Measurements from ENCODE around the gene PLAAT2. TPM values are rescaled to one million over a fixed set of nuclear protein-coding genes. Genes with fewer than 3 reads are reported as not detected.

Gene PLAAT2
- total and polyA plus RNA-seq, 2 of the 13 experiments (the other 11 are each of a cell fraction or from before 2014, with no cell fraction given), result 0.22 TPM; not detected in 1

GRCh38 chr11:63573881-63574855 lies 11.0 kb upstream of the PLAAT2 start (continued):
- TF ChIP-seq ZNF780A (CRISPR knock-in tag; IDR thresholded peaks at IDR 0.05), result no peak
- TF ChIP-seq RERE (CRISPR knock-in tag; IDR thresholded peaks at IDR 0.05; ENCODE audit: low read depth), result no peak
- no peak for TF ChIP-seq ZFP36L2 (CRISPR knock-in tag; IDR thresholded peaks at IDR 0.05)
- no peak for TF ChIP-seq KDM3A (CRISPR knock-in tag; IDR thresholded peaks at IDR 0.05; ENCODE audit: low read depth)
- no peak for TF ChIP-seq ZNF234 (CRISPR knock-in tag; conservative IDR thresholded peaks at IDR 0.05)
- TF ChIP-seq HNRNPLL (IDR thresholded peaks at IDR 0.05; ENCODE audit: low read depth, low read length, poor library complexity, severe bottlenecking), result no peak
- TF ChIP-seq ZNF639 (CRISPR knock-in tag; conservative IDR thresholded peaks at IDR 0.05), result no peak
- TF ChIP-seq, protein P1, sequence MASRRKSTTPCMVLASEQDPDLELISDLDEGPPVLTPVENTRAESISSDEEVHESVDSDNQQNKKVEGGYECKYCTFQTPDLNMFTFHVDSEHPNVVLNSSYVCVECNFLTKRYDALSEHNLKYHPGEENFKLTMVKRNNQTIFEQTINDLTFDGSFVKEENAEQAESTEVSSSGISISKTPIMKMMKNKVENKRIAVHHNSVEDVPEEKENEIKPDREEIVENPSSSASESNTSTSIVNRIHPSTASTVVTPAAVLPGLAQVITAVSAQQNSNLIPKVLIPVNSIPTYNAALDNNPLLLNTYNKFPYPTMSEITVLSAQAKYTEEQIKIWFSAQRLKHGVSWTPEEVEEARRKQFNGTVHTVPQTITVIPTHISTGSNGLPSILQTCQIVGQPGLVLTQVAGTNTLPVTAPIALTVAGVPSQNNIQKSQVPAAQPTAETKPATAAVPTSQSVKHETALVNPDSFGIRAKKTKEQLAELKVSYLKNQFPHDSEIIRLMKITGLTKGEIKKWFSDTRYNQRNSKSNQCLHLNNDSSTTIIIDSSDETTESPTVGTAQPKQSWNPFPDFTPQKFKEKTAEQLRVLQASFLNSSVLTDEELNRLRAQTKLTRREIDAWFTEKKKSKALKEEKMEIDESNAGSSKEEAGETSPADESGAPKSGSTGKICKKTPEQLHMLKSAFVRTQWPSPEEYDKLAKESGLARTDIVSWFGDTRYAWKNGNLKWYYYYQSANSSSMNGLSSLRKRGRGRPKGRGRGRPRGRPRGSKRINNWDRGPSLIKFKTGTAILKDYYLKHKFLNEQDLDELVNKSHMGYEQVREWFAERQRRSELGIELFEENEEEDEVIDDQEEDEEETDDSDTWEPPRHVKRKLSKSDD (CRISPR knock-in tag; IDR thresholded peaks at IDR 0.05; ENCODE audit: low read depth), result no peak
- TF ChIP-seq ZFP1 (CRISPR knock-in tag; IDR thresholded peaks at IDR 0.05), result no peak
- TF ChIP-seq ZFX (CRISPR knock-in tag; IDR thresholded peaks at IDR 0.05; ENCODE audit: low read depth), result no peak
- no peak for TF ChIP-seq REXO4 (CRISPR knock-in tag; IDR thresholded peaks at IDR 0.05; ENCODE audit: borderline replicate concordance)
- TF ChIP-seq ZNF782 (CRISPR knock-in tag; IDR thresholded peaks at IDR 0.05; ENCODE audit: borderline replicate concordance), result no peak
- no peak for TF ChIP-seq ZNF616 (CRISPR knock-in tag; IDR thresholded peaks at IDR 0.05; ENCODE audit: low read depth)
- TF ChIP-seq TIGD3 (CRISPR knock-in tag; IDR thresholded peaks at IDR 0.05; ENCODE audit: borderline replicate concordance), result no peak
- 0 out of 2 replicates have a peak, but pooled peaks have one; percentile 31 for TF ChIP-seq ZNF292 (CRISPR knock-in tag; IDR thresholded peaks at IDR 0.05; ENCODE audit: borderline replicate concordance, low read depth)
